Urinary bladder (tissue), 4 donors: ENCODE results near the gene SSRP1. TPM values are rescaled to one million over a fixed set of nuclear protein-coding genes. Genes with fewer than 3 reads are reported as not detected.
A peak's percentile ranks its signal among the peaks of the same experiment; 100 is the strongest.
"Not testable (repeated sequence)": the region's sequence is repeated elsewhere in the genome, so short reads cannot be mapped to it uniquely, and the experiment has no call there.

Experiments used
- DNase-seq: peaks from one replicate; pipeline ENCODE4 v3.0.0-alpha.2; 2015; ENCODE audit errors: extremely low spot score
- H3K27ac ChIP-seq: one replicate; pipeline ENCODE4 v1.5.1; 2013; ENCODE audit warnings: low read depth, mild to moderate bottlenecking, moderate library complexity
- H3K36me3 ChIP-seq: one replicate; pipeline ENCODE4 v1.6.1; 2013; ENCODE audit warnings: mild to moderate bottlenecking, moderate library complexity; ENCODE audit not compliant: insufficient read depth
- H3K4me1 ChIP-seq: one replicate; pipeline ENCODE4 v1.6.1; 2013; ENCODE audit warnings: mild to moderate bottlenecking, moderate library complexity; ENCODE audit not compliant: insufficient read depth
- H3K4me3 ChIP-seq: one replicate; pipeline ENCODE4 v1.5.1; 2013; ENCODE audit warnings: low read depth, low read length
- WGBS: extraction: QIAGEN DNeasy Blood & Tissue Kit; methylation state at CpG from one replicate; pipeline ENCODE4 v1.1.7; 2013; 5-methylcytosine and 5-hydroxymethylcytosine counted together
- polyA plus RNA-seq: library from polyadenylated mRNA; stranded (reverse); fragments of 200-250 nt; gene quantifications from one replicate; pipeline ENCODE4 v1.2.3, GENCODE V29; 2013
- total RNA-seq: library from RNA; depleted of rRNA; stranded (reverse); fragments of >200 nt; gene quantifications from one replicate; pipeline ENCODE4 v1.2.3, GENCODE V29; 2014
- donor health status: healthy with polysubstance abuse.
- donor health status: healthy.

Gene SSRP1
- total and polyA plus RNA-seq, 2 donors: 32.3 to 79.4 TPM

- not testable (repeated sequence) for H3K4me1 ChIP-seq, H3K4me3 ChIP-seq, H3K36me3 ChIP-seq, H3K27ac ChIP-seq, DNase-seq
- 90% methylated on average over 6 of the region's 6 CpGs for WGBS
Measured at GRCh38 chr11:57281546-57281945, 54.1 kb downstream of the SSRP1 start.

DNA sequence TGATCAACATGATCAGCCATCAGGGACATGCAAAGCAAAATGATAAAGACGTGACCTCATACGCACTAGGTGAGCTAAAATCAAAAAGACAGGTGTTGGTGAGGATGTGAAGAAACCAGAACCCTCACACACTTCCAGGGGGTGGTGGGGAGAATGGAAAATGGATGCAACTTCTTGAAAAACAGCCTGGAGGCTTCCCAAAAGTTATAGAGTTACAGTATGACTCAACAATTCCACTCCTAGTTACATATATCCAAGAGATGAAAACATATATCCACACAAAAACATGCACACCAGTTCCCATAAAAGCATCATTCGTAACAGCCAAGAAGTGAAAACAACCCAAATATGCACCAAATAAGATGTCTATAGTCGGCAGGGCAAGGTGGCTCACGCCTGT is 56.6 kb downstream of the SSRP1 start:
- H3K36me3 ChIP-seq: no peaks in the 10 kb centered on the region
- DNase-seq: no peak
- 86% methylated on average over 5 of the region's 5 CpGs for WGBS
- H3K27ac ChIP-seq: no peak overlapping the region
- no peak overlapping the region for H3K4me3 ChIP-seq
- H3K4me1 ChIP-seq: no peaks in the 10 kb centered on the region

DNA sequence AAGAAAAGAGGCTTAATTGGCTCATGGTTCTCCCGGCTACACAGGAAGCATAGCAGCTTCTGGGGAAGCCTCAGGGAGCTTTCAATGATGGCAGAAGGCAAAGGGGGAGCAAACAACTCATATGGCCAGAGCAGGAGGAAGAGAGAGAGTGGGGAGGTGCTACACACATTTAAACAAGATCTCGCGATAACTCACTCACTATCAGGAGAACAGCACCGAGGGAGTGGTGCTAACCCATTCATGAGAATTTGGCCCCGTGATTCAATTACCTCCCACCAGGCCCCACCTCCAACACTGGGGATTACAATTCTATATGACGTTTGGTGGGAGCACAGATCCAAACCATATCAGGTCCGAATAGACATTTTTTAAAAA is 57.0 kb downstream of the SSRP1 start:
- WGBS: 80% methylated on average over 7 of the region's 7 CpGs
- Histone ChIP-seq H3K4me3 (no peak overlapping the region), H3K27ac (no peak overlapping the region), H3K36me3 (no peaks in the 10 kb centered on the region), H3K4me1 (no peaks in the 10 kb centered on the region)
- DNase-seq: no peak

- 10% methylated on average over 14 of the region's 14 CpGs for WGBS
- peak; percentile 59 for DNase-seq
- no peak overlapping the region for H3K4me3 ChIP-seq
- no peaks in the 10 kb centered on the region for H3K36me3 ChIP-seq
- no peaks in the 10 kb centered on the region for H3K4me1 ChIP-seq
- peak overlapping the region; percentile 53 for H3K27ac ChIP-seq
Measured at GRCh38 chr11:57277845-57278720, 57.6 kb downstream of the SSRP1 start.

GRCh38 chr11:57276971-57277675 is 58.6 kb downstream of the SSRP1 start:
- no peak for DNase-seq
- no peaks in the 10 kb centered on the region for H3K4me1 ChIP-seq
- H3K27ac ChIP-seq: no peak overlapping the region
- WGBS: 67% methylated on average over 6 of the region's 6 CpGs
- H3K36me3 ChIP-seq: no peaks in the 10 kb centered on the region
- H3K4me3 ChIP-seq: no peak overlapping the region

DNA sequence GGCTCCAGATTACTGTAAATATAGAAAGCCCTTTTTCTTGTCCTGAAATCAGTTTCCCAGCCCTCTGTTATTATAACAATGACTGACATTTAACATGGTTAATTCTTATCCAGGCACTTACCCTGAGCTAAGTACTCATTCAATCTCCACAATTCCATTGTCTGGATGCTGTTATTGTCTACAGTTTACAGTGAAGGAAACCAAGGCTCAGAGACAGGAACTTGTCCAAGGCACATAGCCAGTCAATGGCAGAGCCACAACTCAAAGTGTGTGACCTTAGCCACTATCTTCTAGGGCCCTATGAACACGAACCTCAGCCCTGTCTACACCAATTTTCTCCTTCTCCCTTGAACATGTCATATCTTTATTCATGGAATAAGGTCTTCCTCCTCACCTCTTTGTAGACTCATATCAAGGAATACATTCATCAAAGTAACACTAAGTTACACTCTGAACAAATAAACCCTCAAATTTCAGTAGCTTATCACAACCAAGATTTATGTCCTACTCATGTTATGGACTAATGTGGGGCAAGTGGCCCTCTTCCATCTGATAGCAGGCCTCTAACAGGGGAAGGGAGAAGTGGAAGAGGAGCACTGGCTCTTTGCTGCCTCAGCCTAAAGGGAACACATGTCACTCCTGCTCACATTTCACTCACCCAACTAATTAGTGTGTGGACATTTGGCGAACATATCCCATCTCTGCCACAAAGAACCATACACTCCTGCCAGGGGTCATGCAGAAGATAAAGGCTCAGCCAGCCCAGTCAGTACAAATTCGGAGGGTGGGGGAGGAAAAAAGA is 59.3 kb downstream of the SSRP1 start:
- Histone ChIP-seq H3K36me3 (no peaks in the 10 kb centered on the region), H3K27ac (no peak overlapping the region), H3K4me1 (no peaks in the 10 kb centered on the region), H3K4me3 (no peak overlapping the region)
- 74% methylated on average over 3 of the region's 3 CpGs for WGBS
- DNase-seq: no peak

Other genes starting within 250 kb of the SSRP1 start
- gene LRRC55, start 153.9 kb downstream of the SSRP1 start, total RNA-seq: 0.53 TPM
- gene LRRC55, start 153.9 kb downstream of the SSRP1 start, polyA plus RNA-seq: 0.11 TPM
- 50.7 TPM for gene APLNR, start 98.6 kb downstream of the SSRP1 start, total RNA-seq
- 3.4 TPM for gene APLNR, start 98.6 kb downstream of the SSRP1 start, polyA plus RNA-seq
- gene TNKS1BP1, start 10.9 kb downstream of the SSRP1 start, total RNA-seq: 33.6 TPM
- gene TNKS1BP1, start 10.9 kb downstream of the SSRP1 start, polyA plus RNA-seq: 146 TPM
- 1.5 TPM for gene P2RX3, start 2.5 kb upstream of the SSRP1 start, total RNA-seq
- gene P2RX3, start 2.5 kb upstream of the SSRP1 start, polyA plus RNA-seq: 0.34 TPM
- gene PRG3, start 45.3 kb upstream of the SSRP1 start, total RNA-seq: not detected
- not detected for gene PRG3, start 45.3 kb upstream of the SSRP1 start, polyA plus RNA-seq
- gene PRG2, start 54.8 kb upstream of the SSRP1 start, total RNA-seq: 0.42 TPM
- not detected for gene PRG2, start 54.8 kb upstream of the SSRP1 start, polyA plus RNA-seq
- 27.3 TPM for gene SLC43A3, start 91.2 kb upstream of the SSRP1 start, total RNA-seq
- 39.7 TPM for gene SLC43A3, start 91.2 kb upstream of the SSRP1 start, polyA plus RNA-seq
- gene RTN4RL2, start 124.6 kb upstream of the SSRP1 start, total RNA-seq: 0.58 TPM
- gene RTN4RL2, start 124.6 kb upstream of the SSRP1 start, polyA plus RNA-seq: 1.4 TPM
- 16.8 TPM for gene SLC43A1, start 179.8 kb upstream of the SSRP1 start, total RNA-seq
- 33.0 TPM for gene SLC43A1, start 179.8 kb upstream of the SSRP1 start, polyA plus RNA-seq
- 14.3 TPM for gene TIMM10, start 194.9 kb upstream of the SSRP1 start, total RNA-seq
- gene TIMM10, start 194.9 kb upstream of the SSRP1 start, polyA plus RNA-seq: 40.7 TPM
- gene SMTNL1, start 201.7 kb upstream of the SSRP1 start, total RNA-seq: 0.16 TPM
- gene SMTNL1, start 201.7 kb upstream of the SSRP1 start, polyA plus RNA-seq: not detected
- gene UBE2L6, start 231.8 kb upstream of the SSRP1 start, total RNA-seq: 25.6 TPM
- gene UBE2L6, start 231.8 kb upstream of the SSRP1 start, polyA plus RNA-seq: 76.8 TPM